ENCODE measurements around the gene DNAJB2.

Gene DNAJB2

GRCh38 chr2:219279151-219279915 lies at the start of gene DNAJB2:
Gene DNAJB2, plus strand, starts transcription at chr2:219279366. Its CDS starts 468 bp downstream, at chr2:219279834.
- peak; percentile 94 to 97 for DNase-seq (ENCODE audit: low read depth in 2 of 2)

- DNase-seq (ENCODE audit: low read depth in 2 of 2) = no peak
Observed at GRCh38 chr2:219230059-219230540, 49.1 kb upstream of the DNAJB2 start.

- DNase-seq (ENCODE audit: low read depth in 2 of 2) = no peak
Observed at GRCh38 chr2:219234331-219234730, 44.8 kb upstream of the DNAJB2 start.

GRCh38 chr2:219243291-219243761 lies 35.8 kb upstream of the DNAJB2 start:
- DNase-seq (ENCODE audit: low read depth in 2 of 2) = no peak

GRCh38 chr2:219244789-219245147 lies 34.4 kb upstream of the DNAJB2 start:
- DNase-seq (ENCODE audit: low read depth in 2 of 2) = no peak

GRCh38 chr2:219245148-219245898 lies 33.8 kb upstream of the DNAJB2 start, which contains the start of the genes GLB1L and STK16:
Gene GLB1L, minus strand, starts transcription at chr2:219245444. Its CDS starts 1,871 bp downstream, at chr2:219243573.
Gene STK16, plus strand, starts transcription at chr2:219245479. Its CDS starts 521 bp downstream, at chr2:219246000.
- peak; percentile 80 to 82 for DNase-seq (ENCODE audit: low read depth in 2 of 2)

- no peak for DNase-seq (ENCODE audit: low read depth in 2 of 2)
Observed at GRCh38 chr2:219245899-219246230, 33.3 kb upstream of the DNAJB2 start.

GRCh38 chr2:219246559-219246958 lies 32.6 kb upstream of the DNAJB2 start:
- DNase-seq (ENCODE audit: low read depth in 2 of 2) = no peak

- DNase-seq (ENCODE audit: low read depth in 2 of 2) = no peak
Observed at GRCh38 chr2:219247678-219248642, 31.2 kb upstream of the DNAJB2 start.

- DNase-seq (ENCODE audit: low read depth in 2 of 2) = no peak
Observed at GRCh38 chr2:219248845-219249202, 30.3 kb upstream of the DNAJB2 start.

GRCh38 chr2:219249203-219249980 lies 29.8 kb upstream of the DNAJB2 start:
- no peak for DNase-seq (ENCODE audit: low read depth in 2 of 2)

GRCh38 chr2:219250049-219250781 lies 29.0 kb upstream of the DNAJB2 start:
- DNase-seq (ENCODE audit: low read depth in 2 of 2) = no peak

GRCh38 chr2:219251656-219252055 lies 27.5 kb upstream of the DNAJB2 start:
- no peak for DNase-seq (ENCODE audit: low read depth in 2 of 2)

GRCh38 chr2:219252084-219252483 lies 27.1 kb upstream of the DNAJB2 start:
- no peak for DNase-seq (ENCODE audit: low read depth in 2 of 2)

GRCh38 chr2:219252570-219252899 lies 26.6 kb upstream of the DNAJB2 start:
- DNase-seq (ENCODE audit: low read depth in 2 of 2) = no peak

- no peak for DNase-seq (ENCODE audit: low read depth in 2 of 2)
Observed at GRCh38 chr2:219252900-219253752, 26.0 kb upstream of the DNAJB2 start, which contains the start of gene TUBA4B. Gene TUBA4B, plus strand, starts transcription at chr2:219253243. Its CDS starts 165 bp downstream, at chr2:219253408.

- DNase-seq (ENCODE audit: low read depth in 2 of 2) = peak; percentile 81 to 87
Observed at GRCh38 chr2:219253753-219254589, 25.2 kb upstream of the DNAJB2 start, which contains the start of gene TUBA4A. Gene TUBA4A, minus strand, starts transcription at chr2:219253918. Its CDS starts 60 bp downstream, at chr2:219253858.

- DNase-seq (ENCODE audit: low read depth in 2 of 2) = no peak
Observed at GRCh38 chr2:219254590-219255201, 24.5 kb upstream of the DNAJB2 start.

All from stimulated activated CD8-positive, alpha-beta memory T cell treated with anti-CD3 and anti-CD28 coated beads, Interleukin-2, amount 100 ng/mL, for 1 hour (primary cell).